K562 (cell line): ENCODE data around the gene VPS50. TPM values are rescaled to one million over a fixed set of nuclear protein-coding genes. Genes with fewer than 3 reads are reported as not detected.
A peak's percentile ranks its signal among the peaks of the same experiment; 100 is the strongest.

Experiments
- ASH1L ChIP-seq: fragments of 450-650 bp; IDR thresholded peaks from 2 replicates; pipeline ENCODE4 v1.6.1; 2018; ENCODE audit warnings: borderline replicate concordance, mild to moderate bottlenecking, low read depth; ENCODE audit not compliant: partially characterized antibody
- DDX20 ChIP-seq: fragments of 450-650 bp; IDR thresholded peaks from 2 replicates; pipeline ENCODE4 v1.6.1; 2016; ENCODE audit warnings: missing genetic modification characterization, low read depth, mild to moderate bottlenecking, missing compliant biosample characterization, moderate library complexity
- DLX4 ChIP-seq: fragments of 250-450 bp; sonication (Bioruptor Pico); IDR thresholded peaks from 2 replicates; pipeline ENCODE4 v1.6.1; 2021; ENCODE audit warnings: mild to moderate bottlenecking
- FOXK1 ChIP-seq: sonication (generic); formaldehyde crosslinking; IDR thresholded peaks from 2 replicates; pipeline ENCODE4 v1.8.0; 2022; ENCODE audit warnings: missing genetic modification reagents, mild to moderate bottlenecking, borderline replicate concordance
- GTF3C2 ChIP-seq: IDR thresholded peaks from 3 replicates; pipeline ENCODE4 v1.6.1; 2011; ENCODE audit warnings: borderline replicate concordance, mild to moderate bottlenecking, moderate library complexity; ENCODE audit not compliant: insufficient read length; ENCODE audit errors: extremely low read depth
- IRF9 ChIP-seq: fragments of 450-650 bp; IDR thresholded peaks from 2 replicates; pipeline ENCODE4 v1.6.1; 2016; ENCODE audit warnings: missing biosample characterization, missing genetic modification characterization
- NR4A1 ChIP-seq, 2 experiments: fragments of 250-450 bp in 1 of 2; fragments of 450-650 bp in 1 of 2; sonication (Bioruptor Pico) in 1 of 2; IDR thresholded peaks; 2 replicates each; pipeline versions ENCODE4 v1.4.0 to v1.6.1; 2016 to 2020; ENCODE audit warnings: mild to moderate bottlenecking in 2 of 2, missing compliant biosample characterization in 1 of 2, missing genetic modification characterization in 1 of 2, moderate library complexity in 1 of 2
- OTX1 ChIP-seq: fragments of 450-650 bp; formaldehyde crosslinking; IDR thresholded peaks from 2 replicates; pipeline ENCODE4 v1.4.0; 2022; ENCODE audit warnings: mild to moderate bottlenecking
- PHB ChIP-seq: fragments of 250-450 bp; sonication (Bioruptor Pico); IDR thresholded peaks from 2 replicates; pipeline ENCODE4 v1.5.0; 2021
- SMARCA4 ChIP-seq: fragments of 450-650 bp; IDR thresholded peaks from 2 replicates; pipeline ENCODE4 v1.6.1; 2016
- SREBF2 ChIP-seq: sonication (generic); formaldehyde crosslinking; IDR thresholded peaks from 2 replicates; pipeline ENCODE4 v1.4.0; 2020; ENCODE audit warnings: mild to moderate bottlenecking, missing genetic modification reagents
- WHSC1 ChIP-seq: IDR thresholded peaks from one replicate; pipeline ENCODE4 v1.6.1; 2012; ENCODE audit warnings: low read length, control low read depth, inconsistent platforms
- ZFX ChIP-seq: sonication (generic); formaldehyde crosslinking; IDR thresholded peaks from 2 replicates; pipeline ENCODE4 v1.8.0; 2022; ENCODE audit warnings: mild to moderate bottlenecking, missing genetic modification reagents, moderate library complexity
- ZNF274 ChIP-seq: IDR thresholded peaks from 2 replicates; pipeline ENCODE4 v1.6.1; 2011; ENCODE audit warnings: low read depth, mild to moderate bottlenecking, low read length, moderate library complexity, borderline replicate concordance
- ZNF408 ChIP-seq: fragments of 250-450 bp; sonication (Bioruptor Pico); IDR thresholded peaks from 2 replicates; pipeline ENCODE4 v1.4.0; 2020; ENCODE audit warnings: low read depth, mild to moderate bottlenecking, moderate library complexity
- ZNF764 ChIP-seq: fragments of 250-450 bp; sonication (Bioruptor Pico); IDR thresholded peaks from 2 replicates; pipeline ENCODE4 v1.4.0; 2020; ENCODE audit warnings: low read depth, mild to moderate bottlenecking, moderate library complexity
- polyA plus RNA-seq, 8 experiments: library from polyadenylated mRNA; depleted of rRNA in 4 of 8; stranded (reverse) in 5 of 8; unstranded in 3 of 8; fragments of >200 nt; fragmentation: Nextera tagmentation in 2 of 8; fragmentation: Illumina TruSeq in 1 of 8; extraction: Ambion mirVana in 2 of 8; extraction: Trizol in 1 of 8; gene quantifications; 2 replicates each; pipeline versions ENCODE4 v1.2.1 to v1.2.3, GENCODE V29; 2011 to 2014; ENCODE audit warnings: inconsistent platforms in 1 of 8, missing spikeins in 1 of 8
- total RNA-seq, 7 experiments: library from RNA; depleted of rRNA in 6 of 7; stranded (reverse); fragments of >200 nt in 6 of 7; fragmentation: Illumina TruSeq in 2 of 7; extraction: Trizol in 2 of 7; gene quantifications; 2 replicates each; pipeline versions ENCODE4 v1.2.1 to v1.2.3, GENCODE V29; 2011 to 2021; ENCODE audit warnings: low replicate concordance in 1 of 7
- TF ChIP-seq, protein P1 (sequence below): sonication (generic); formaldehyde crosslinking; IDR thresholded peaks from 2 replicates; pipeline ENCODE4 v1.4.0; 2020; ENCODE audit warnings: mild to moderate bottlenecking, missing genetic modification reagents
- TF ChIP-seq, protein P2 (sequence below): fragments of 450-650 bp; formaldehyde crosslinking; IDR thresholded peaks from 2 replicates; pipeline ENCODE4 v1.4.0; 2020; ENCODE audit warnings: mild to moderate bottlenecking, moderate library complexity

The VPS50 gene
- total and polyA plus RNA-seq, 9 of the 15 experiments (the other 6 are each of a cell fraction or from before 2014, with no cell fraction given), result 10.5 to 29.4 (median 15.8) TPM

DNA sequence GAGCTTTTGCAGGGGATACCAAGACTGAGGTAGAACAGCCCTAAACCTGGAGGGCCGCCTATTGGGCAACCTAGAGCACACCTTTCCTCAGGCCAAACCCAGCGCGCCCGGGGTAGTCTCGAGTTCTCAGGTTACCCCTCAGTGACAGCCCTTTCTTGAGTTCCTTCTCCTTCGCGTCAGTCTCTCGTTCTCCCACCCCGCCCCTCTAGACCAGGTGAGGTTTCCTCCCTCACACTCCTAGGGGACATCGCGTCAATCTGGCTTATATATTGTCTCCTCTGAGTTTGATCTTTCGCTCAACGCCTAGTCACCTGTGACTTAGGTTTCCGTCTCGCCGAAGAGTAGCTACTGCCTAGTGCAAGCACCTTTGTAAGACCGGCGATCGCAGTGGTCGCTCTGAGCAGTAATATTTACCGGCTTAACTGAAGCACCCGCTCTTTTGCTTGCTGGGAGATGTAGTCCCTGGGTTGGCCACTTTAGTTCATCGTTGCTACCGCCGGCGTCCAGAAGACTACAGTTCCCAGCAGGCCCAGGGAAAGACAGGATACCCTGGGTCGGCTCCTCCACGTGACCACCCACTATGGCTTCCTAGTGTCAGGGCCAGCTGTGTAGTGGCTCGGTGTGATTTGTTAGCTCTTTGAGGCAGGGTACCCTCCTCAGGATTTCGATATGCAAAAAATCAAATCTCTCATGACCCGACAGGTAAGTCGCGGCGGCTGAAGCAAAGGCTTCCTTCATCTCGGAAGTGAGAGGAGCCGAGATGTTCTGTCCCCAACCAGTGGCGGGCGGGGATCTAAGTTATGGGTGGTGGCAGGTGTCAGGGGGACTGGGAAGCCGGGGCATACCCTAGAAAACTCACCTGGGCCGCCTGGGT, at the start of gene VPS50 (continued):
- TF ChIP-seq GTF3C2 (no peak), ASH1L (peak; percentile 82), SREBF2 (no peak), DDX20 (tag) (no peak), PHB (CRISPR knock-in tag) (no peak), NR4A1 (CRISPR knock-in tag; IDR thresholded peaks at IDR 0.05) (no peak), NR4A1 (tag; IDR thresholded peaks at IDR 0.05) (0 out of 2 replicates have a peak, but pooled peaks have one; percentile 51), FOXK1 (CRISPR knock-in tag) (no peak), IRF9 (no peak), DLX4 (CRISPR knock-in tag) (no peak), ZNF274 (no peak), SMARCA4 (peak; percentile 33; the same call in 1 of the 2 replicates), ZFX (CRISPR knock-in tag) (peak; percentile 56; the same call in 1 of the 2 replicates), WHSC1 (no peak), OTX1 (CRISPR knock-in tag) (no peak), ZNF764 (no peak), ZNF408 (no peak)
- TF ChIP-seq, protein P1, sequence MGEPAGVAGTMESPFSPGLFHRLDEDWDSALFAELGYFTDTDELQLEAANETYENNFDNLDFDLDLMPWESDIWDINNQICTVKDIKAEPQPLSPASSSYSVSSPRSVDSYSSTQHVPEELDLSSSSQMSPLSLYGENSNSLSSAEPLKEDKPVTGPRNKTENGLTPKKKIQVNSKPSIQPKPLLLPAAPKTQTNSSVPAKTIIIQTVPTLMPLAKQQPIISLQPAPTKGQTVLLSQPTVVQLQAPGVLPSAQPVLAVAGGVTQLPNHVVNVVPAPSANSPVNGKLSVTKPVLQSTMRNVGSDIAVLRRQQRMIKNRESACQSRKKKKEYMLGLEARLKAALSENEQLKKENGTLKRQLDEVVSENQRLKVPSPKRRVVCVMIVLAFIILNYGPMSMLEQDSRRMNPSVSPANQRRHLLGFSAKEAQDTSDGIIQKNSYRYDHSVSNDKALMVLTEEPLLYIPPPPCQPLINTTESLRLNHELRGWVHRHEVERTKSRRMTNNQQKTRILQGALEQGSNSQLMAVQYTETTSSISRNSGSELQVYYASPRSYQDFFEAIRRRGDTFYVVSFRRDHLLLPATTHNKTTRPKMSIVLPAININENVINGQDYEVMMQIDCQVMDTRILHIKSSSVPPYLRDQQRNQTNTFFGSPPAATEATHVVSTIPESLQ, result no peak; the same call in 1 of the 2 replicates
- TF ChIP-seq, protein P2, sequence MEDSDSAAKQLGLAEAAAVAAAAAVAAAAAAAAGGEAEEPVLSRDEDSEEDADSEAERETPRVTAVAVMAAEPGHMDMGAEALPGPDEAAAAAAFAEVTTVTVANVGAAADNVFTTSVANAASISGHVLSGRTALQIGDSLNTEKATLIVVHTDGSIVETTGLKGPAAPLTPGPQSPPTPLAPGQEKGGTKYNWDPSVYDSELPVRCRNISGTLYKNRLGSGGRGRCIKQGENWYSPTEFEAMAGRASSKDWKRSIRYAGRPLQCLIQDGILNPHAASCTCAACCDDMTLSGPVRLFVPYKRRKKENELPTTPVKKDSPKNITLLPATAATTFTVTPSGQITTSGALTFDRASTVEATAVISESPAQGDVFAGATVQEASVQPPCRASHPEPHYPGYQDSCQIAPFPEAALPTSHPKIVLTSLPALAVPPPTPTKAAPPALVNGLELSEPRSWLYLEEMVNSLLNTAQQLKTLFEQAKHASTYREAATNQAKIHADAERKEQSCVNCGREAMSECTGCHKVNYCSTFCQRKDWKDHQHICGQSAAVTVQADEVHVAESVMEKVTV, result no peak
